ENCODE data around the gene VEGFB.

The VEGFB gene

GRCh38 chr11:64211181-64211872, 23.1 kb upstream of the VEGFB start:
- DNase-seq = no peak

GRCh38 chr11:64216879-64217278, 17.5 kb upstream of the VEGFB start:
- no peak for DNase-seq

- no peak for DNase-seq
Observed at GRCh38 chr11:64218628-64219353, 15.6 kb upstream of the VEGFB start.

GRCh38 chr11:64219354-64219684, 15.1 kb upstream of the VEGFB start:
- no peak for DNase-seq

- DNase-seq = no peak
Observed at GRCh38 chr11:64219755-64220154, 14.6 kb upstream of the VEGFB start.

GRCh38 chr11:64220271-64220670, 14.1 kb upstream of the VEGFB start:
- DNase-seq = no peak

GRCh38 chr11:64220798-64221197, 13.6 kb upstream of the VEGFB start:
- DNase-seq = no peak

GRCh38 chr11:64222651-64223000, 11.8 kb upstream of the VEGFB start:
- no peak for DNase-seq

- no peak for DNase-seq
Observed at GRCh38 chr11:64223001-64223651, 11.3 kb upstream of the VEGFB start.

- DNase-seq = no peak
Observed at GRCh38 chr11:64224151-64224890, 10.1 kb upstream of the VEGFB start.

GRCh38 chr11:64224891-64225607, 9.3 kb upstream of the VEGFB start:
- no peak for DNase-seq

GRCh38 chr11:64225608-64226506, 8.5 kb upstream of the VEGFB start, which contains the start of the genes NUDT22 and TRPT1:
Gene NUDT22, plus strand, starts transcription at chr11:64226274. Its CDS starts 379 bp downstream, at chr11:64226653.
Gene TRPT1, minus strand, starts transcription at chr11:64226186. Its CDS starts 326 bp downstream, at chr11:64225860.
- DNase-seq = peak; percentile 81 to 85 (median 84)

- no peak for DNase-seq
Observed at GRCh38 chr11:64226507-64227051, 7.8 kb upstream of the VEGFB start.

- DNase-seq = no peak
Observed at GRCh38 chr11:64227405-64227956, 6.9 kb upstream of the VEGFB start.

GRCh38 chr11:64229090-64229743, 5.2 kb upstream of the VEGFB start:
- DNase-seq = no peak

GRCh38 chr11:64229744-64230170, 4.6 kb upstream of the VEGFB start:
- no peak for DNase-seq

GRCh38 chr11:64230171-64230984, 4.0 kb upstream of the VEGFB start, which contains the start of gene DNAJC4:
Gene DNAJC4, plus strand, starts transcription at chr11:64230548. Its CDS starts 307 bp downstream, at chr11:64230855.
- peak; percentile 64 to 72 (median 68) for DNase-seq

GRCh38 chr11:64230985-64231365, 3.4 kb upstream of the VEGFB start:
- DNase-seq = no peak

- DNase-seq = no peak
Observed at GRCh38 chr11:64231546-64231945, 2.8 kb upstream of the VEGFB start.

Data from activated CD4-positive, CD25-positive, alpha-beta regulatory T cell (primary cell).